Fibroblast of mammary gland (primary cell): ENCODE data around the gene CEP85.

Experiments used
- DNase-seq: peaks from one replicate; pipeline ENCODE4 v3.0.0-alpha.2; 2010; ENCODE audit warnings: low read depth
- H3K4me3 ChIP-seq: 2 replicates; pipeline ENCODE4 v1.5.1; 2011; ENCODE audit warnings: low read depth, mild to moderate bottlenecking, low read length, moderate library complexity; ENCODE audit not compliant: control insufficient read depth
- TF ChIP-seq, protein P1 (sequence below): conservative IDR thresholded peaks from 2 replicates; pipeline ENCODE4 v1.5.1; 2011; ENCODE audit warnings: low read depth, low read length, inconsistent platforms; ENCODE audit not compliant: control insufficient read depth, insufficient read depth

Gene CEP85

DNA sequence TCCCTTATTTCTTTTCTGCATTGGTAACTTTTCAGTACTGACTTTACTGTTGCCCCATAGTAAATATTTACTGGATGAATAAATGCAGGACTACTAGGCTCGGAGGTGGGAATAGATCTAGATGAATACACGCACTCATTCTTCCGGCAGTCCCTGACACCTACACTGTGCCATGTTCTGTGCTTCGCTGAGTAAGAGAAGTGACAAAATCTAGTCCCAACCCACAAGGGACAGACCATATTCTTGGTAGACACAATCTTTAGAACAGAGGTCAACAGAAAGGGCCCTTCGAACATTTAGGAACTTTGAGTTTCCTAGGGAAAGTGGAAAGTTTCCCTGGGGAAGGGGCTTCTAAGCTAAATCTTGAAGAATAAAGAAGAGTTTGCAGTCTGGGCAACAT, 80.5 kb downstream of the CEP85 start:
- H3K4me3 ChIP-seq = no peak overlapping the region
- TF ChIP-seq, protein P1, sequence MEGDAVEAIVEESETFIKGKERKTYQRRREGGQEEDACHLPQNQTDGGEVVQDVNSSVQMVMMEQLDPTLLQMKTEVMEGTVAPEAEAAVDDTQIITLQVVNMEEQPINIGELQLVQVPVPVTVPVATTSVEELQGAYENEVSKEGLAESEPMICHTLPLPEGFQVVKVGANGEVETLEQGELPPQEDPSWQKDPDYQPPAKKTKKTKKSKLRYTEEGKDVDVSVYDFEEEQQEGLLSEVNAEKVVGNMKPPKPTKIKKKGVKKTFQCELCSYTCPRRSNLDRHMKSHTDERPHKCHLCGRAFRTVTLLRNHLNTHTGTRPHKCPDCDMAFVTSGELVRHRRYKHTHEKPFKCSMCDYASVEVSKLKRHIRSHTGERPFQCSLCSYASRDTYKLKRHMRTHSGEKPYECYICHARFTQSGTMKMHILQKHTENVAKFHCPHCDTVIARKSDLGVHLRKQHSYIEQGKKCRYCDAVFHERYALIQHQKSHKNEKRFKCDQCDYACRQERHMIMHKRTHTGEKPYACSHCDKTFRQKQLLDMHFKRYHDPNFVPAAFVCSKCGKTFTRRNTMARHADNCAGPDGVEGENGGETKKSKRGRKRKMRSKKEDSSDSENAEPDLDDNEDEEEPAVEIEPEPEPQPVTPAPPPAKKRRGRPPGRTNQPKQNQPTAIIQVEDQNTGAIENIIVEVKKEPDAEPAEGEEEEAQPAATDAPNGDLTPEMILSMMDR = no peak
- no peak for DNase-seq

GRCh38 chr1:26315874-26316850, 82.2 kb downstream of the CEP85 start:
- no peak for DNase-seq
- TF ChIP-seq, protein P1 = no peak
- no peak overlapping the region for H3K4me3 ChIP-seq

- DNase-seq = no peak
- H3K4me3 ChIP-seq = no peak overlapping the region
- TF ChIP-seq, protein P1 = no peak
These were observed 83.1 kb downstream of the CEP85 start for GRCh38 chr1:26317146-26317545.

- DNase-seq = no peak
These were observed 83.8 kb downstream of the CEP85 start, which contains the start of gene CD52 for GRCh38 chr1:26317612-26318337. Gene CD52 (plus strand): TSS chr1:26317958. CDS start chr1:26318018, 60 bp downstream.

DNA sequence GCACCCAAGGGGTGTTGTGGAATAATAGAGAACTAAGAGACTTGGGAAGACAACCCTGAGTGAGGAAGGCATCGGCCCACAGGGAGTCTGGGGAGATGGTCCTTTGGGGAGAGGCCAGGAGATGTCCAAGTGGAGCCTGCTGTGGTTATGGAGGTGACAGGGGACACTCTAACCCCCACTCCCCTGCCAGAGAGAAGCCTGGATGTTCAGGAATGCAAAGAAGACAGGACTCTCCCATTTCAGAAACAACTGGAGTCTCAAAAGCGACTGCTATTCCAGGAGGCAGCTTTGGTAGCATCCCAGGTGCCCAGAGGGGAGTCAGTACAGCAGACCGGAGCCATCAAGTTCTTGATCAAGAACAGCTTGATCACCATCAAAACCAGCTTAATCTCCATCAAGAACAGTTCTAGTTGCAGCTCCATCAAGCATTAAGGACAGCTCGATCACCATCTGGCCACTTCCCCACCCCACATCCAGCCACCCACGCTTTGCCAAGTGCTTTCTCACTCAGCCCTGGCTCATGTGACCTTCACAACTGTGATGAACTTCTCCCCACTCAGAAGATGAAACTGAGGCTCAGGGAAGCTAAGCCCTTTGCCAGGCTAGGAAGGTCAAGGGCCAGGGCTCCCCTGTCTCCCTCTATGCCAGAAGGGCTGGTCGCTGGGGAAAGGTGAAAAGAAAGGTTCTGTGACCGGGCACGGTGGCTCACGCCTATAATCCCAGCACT, 84.5 kb downstream of the CEP85 start:
- peak; percentile 19 for DNase-seq
- H3K4me3 ChIP-seq = no peak overlapping the region
- TF ChIP-seq, protein P1 = no peak

More at GRCh38 chr1:26317612-26318337, 83.8 kb downstream of the CEP85 start, which contains the start of gene CD52:
- no peak within 1 kb of the TSS for H3K4me3 ChIP-seq
- TF ChIP-seq, protein P1 = no peak

- H3K4me3 ChIP-seq = no peak overlapping the region
- DNase-seq = no peak
- TF ChIP-seq, protein P1 = no peak
These were observed 86.9 kb downstream of the CEP85 start for GRCh38 chr1:26320896-26321295.
